ENCODE results near the gene CAMKK2.

- TF ChIP-seq CTCF (IDR thresholded peaks at IDR 0.05; ENCODE audit: low read depth, low read length, missing input control) (no peak), YY1 (IDR thresholded peaks at IDR 0.05) (no peak), GABPA (IDR thresholded peaks at IDR 0.05 in 1 of 2, conservative IDR thresholded peaks at IDR 0.05 in 1 of 2) (no peak), EGR1 (IDR thresholded peaks at IDR 0.05; ENCODE audit: low read depth in 2 of 2) (no peak), TAF1 (conservative IDR thresholded peaks at IDR 0.05) (no peak), JUND (IDR thresholded peaks at IDR 0.05) (no peak), HNF4G (IDR thresholded peaks at IDR 0.05) (no peak), FOXA1 (IDR thresholded peaks at IDR 0.05) (no peak), REST (IDR thresholded peaks at IDR 0.05) (no peak), MAX (IDR thresholded peaks at IDR 0.05) (no peak), SP1 (IDR thresholded peaks at IDR 0.05) (no peak)
Measured at GRCh38 chr12:121260091-121260490, 36.4 kb downstream of the CAMKK2 start.

Data from liver (tissue), 3 donors.